ACHN (cell line): ENCODE results near the gene GHRH.

Source experiments
- DNase-seq: peaks from one replicate; pipeline ENCODE4 v3.0.0-alpha.2; 2015
- in situ Hi-C: cut with HindIII; loops from 2 replicates; pipeline ENCODE4 v1.10.0; 2017; ENCODE audit warnings: low sequenced_read_pairs, low pct_ligation_motif_present, low pct_unique_long_range_greater_than_20kb

GHRH gene

GRCh38 chr20:37261714-37262113 is at the start of gene GHRH:
TSS of gene GHRH (minus strand) at chr20:37261814. CDS start at chr20:37256889, 4,925 bp downstream.
- in situ Hi-C loops: no loop called here
- DNase-seq: no peak

GRCh38 chr20:37310951-37311350 is 49.3 kb upstream of the GHRH start:
- in situ Hi-C loops: no loop called here
- DNase-seq: no peak

- in situ Hi-C loops: no loop called here
These were observed 48.4 kb upstream of the GHRH start for GRCh38 chr20:37309936-37310590.

GRCh38 chr20:37309290-37309689 is 47.7 kb upstream of the GHRH start:
- no peak for DNase-seq
- in situ Hi-C loops: no loop called here

More at GRCh38 chr20:37309936-37310590, 48.4 kb upstream of the GHRH start:
- DNase-seq: no peak

GRCh38 chr20:37308086-37309050 is 46.8 kb upstream of the GHRH start:
- no peak for DNase-seq

GRCh38 chr20:37305839-37306238 is 44.2 kb upstream of the GHRH start:
- in situ Hi-C loops: no loop called here

More at GRCh38 chr20:37308086-37309050, 46.8 kb upstream of the GHRH start:
- in situ Hi-C loops: no loop called here

GRCh38 chr20:37305079-37305478 is 43.5 kb upstream of the GHRH start:
- DNase-seq: no peak
- in situ Hi-C loops: no loop called here

More at GRCh38 chr20:37305839-37306238, 44.2 kb upstream of the GHRH start:
- DNase-seq: no peak

GRCh38 chr20:37303637-37304036 is 42.0 kb upstream of the GHRH start:
- in situ Hi-C loops: no loop called here

GRCh38 chr20:37302981-37303380 is 41.4 kb upstream of the GHRH start:
- in situ Hi-C loops: no loop called here

More at GRCh38 chr20:37303637-37304036, 42.0 kb upstream of the GHRH start:
- no peak for DNase-seq

GRCh38 chr20:37301558-37301957 is 39.9 kb upstream of the GHRH start:
- in situ Hi-C loops: no loop called here
- DNase-seq: no peak

More at GRCh38 chr20:37302981-37303380, 41.4 kb upstream of the GHRH start:
- no peak for DNase-seq

GRCh38 chr20:37301120-37301519 is 39.5 kb upstream of the GHRH start:
- DNase-seq: no peak
- in situ Hi-C loops: no loop called here

GRCh38 chr20:37299718-37300528 is 38.3 kb upstream of the GHRH start:
- no peak for DNase-seq
- in situ Hi-C loops: no loop called here

GRCh38 chr20:37298190-37298939 is 36.8 kb upstream of the GHRH start:
- in situ Hi-C loops: no loop called here
- DNase-seq: peak; percentile 27

- in situ Hi-C loops: no loop called here
- DNase-seq: no peak
These were observed 35.6 kb upstream of the GHRH start for GRCh38 chr20:37297066-37297736.

- in situ Hi-C loops: no loop called here
These were observed 34.8 kb upstream of the GHRH start for GRCh38 chr20:37296371-37296770.

GRCh38 chr20:37295595-37295994 is 34.0 kb upstream of the GHRH start:
- DNase-seq: peak; percentile 57
- in situ Hi-C loops: no loop called here

More at GRCh38 chr20:37296371-37296770, 34.8 kb upstream of the GHRH start:
- no peak for DNase-seq

- in situ Hi-C loops: no loop called here
- DNase-seq: peak; percentile 97
These were observed 33.4 kb upstream of the GHRH start for GRCh38 chr20:37295001-37295400.
